HG02588 (cell line): ENCODE results near the gene KRT83.

ENCODE experiments used
- ATAC-seq: cut with Tn5 transposase; IDR thresholded peaks from one replicate; pipeline ENCODE4 v1.9.1; 2021; ENCODE audit warnings: mild to moderate bottlenecking, moderate library complexity; ENCODE audit not compliant: unreplicated experiment

KRT83 gene

DNA sequence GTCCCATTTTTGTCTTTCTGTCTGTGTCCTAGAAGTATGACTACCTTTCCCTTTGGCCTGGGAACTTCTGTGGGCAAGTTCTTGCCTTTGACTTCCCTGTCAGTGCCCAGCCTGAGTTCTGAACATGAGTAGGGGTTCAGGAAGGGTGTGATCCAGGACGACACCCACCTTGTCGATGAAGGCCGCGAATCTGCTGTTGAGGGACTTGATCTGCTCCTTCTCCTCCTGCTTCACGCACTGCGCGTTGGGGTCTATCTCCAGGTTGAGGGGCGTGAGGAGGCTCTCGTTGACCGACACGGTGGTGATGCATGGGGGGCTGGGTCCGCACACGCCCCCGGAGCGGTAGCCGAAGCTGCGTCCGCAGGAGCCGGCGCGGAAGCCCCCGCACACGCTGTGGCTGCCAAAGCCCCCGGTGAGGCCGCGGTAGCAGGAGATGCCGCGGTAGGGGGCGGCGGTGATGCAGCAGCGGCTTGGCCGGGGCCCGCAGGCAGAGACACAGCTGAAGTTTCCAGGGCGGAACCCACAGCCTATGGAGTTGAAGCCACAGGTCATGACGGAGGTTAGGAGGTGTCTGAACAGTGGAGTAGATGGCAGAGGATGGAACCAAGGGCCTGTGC, at the start of gene KRT83:
Gene KRT83, minus strand, starts transcription at position 615 of the 617 bp plus-strand sequence. Its CDS starts 63 bp downstream, at position 552.
- no peak for ATAC-seq

DNA sequence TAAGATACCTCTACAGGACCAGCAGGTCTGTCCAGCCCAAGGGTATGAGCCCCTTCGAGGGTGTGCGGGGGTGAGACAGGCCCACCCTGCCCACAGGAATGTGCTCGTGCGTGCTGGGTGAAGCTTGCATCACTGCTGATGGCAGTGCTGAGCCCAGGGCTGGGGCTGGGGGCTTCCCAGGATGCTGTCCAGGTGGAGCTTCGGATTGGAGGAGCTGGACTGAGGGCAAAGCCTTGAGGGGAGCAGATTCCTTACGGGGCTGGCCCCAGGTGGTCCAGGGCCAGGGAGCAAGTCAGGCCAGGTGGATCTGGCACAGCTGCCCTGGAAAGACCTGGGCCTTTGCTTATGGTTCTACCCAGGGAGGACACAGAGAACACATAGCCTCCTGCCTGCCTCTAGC, 48.6 kb upstream of the KRT83 start:
- ATAC-seq, result no peak

DNA sequence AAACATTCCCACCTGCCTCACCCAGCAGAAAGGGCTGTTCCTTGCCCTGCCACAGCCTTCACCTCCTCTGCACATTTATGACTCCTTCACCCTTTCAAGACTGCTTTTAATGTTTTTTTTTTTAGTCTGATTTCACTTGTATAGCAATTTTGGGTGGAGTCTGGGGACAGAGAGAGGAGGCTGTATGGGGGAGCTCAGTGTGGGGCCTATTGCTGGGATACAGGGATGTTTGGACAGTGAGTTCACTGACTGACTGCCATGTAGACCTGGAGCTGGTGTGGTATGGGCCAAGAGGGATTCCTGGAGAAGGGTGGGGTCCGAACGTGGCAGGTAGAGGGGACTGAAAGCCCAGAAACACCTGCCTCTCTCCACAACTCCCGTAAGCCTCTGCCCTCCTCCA, 48.0 kb upstream of the KRT83 start:
- ATAC-seq, result no peak

DNA sequence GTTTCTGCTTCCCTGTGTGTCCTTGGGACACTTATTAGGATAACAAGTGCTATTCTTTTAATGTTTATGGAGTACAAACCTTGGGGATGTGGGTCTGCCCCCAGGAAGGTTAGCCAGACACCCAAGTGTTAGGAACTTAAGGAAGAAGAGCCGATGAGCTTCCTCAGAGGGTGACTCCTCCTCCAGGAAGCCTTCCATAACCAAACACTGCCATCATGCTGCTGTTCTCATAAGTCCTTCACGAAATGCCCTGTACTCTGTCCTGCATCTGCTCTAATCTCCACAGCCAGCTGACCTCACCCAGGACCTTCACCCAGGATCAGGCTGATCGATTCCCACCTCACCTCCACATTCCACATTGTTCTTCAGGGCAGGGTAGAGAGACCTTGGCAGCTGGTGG, 47.3 kb upstream of the KRT83 start:
- no peak for ATAC-seq

DNA sequence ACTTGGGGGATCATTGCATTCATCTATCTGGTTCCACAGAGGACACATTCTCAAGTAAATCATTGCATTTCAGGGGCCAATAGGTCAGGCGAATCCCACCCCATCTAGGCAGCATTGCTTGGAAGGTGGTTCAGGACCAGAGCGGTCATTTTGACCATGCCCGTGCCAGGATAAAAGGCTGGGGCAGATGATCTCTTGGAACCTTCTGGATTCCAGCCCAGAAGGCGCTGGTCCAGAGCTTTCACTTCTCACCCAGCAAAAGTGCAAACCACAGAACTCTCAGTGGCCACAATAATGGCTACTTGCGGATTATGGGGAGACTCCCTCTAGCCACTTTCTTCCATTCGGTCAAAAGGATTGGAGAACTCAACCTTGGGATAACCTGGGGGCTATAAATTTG, 46.7 kb upstream of the KRT83 start:
- no peak for ATAC-seq

DNA sequence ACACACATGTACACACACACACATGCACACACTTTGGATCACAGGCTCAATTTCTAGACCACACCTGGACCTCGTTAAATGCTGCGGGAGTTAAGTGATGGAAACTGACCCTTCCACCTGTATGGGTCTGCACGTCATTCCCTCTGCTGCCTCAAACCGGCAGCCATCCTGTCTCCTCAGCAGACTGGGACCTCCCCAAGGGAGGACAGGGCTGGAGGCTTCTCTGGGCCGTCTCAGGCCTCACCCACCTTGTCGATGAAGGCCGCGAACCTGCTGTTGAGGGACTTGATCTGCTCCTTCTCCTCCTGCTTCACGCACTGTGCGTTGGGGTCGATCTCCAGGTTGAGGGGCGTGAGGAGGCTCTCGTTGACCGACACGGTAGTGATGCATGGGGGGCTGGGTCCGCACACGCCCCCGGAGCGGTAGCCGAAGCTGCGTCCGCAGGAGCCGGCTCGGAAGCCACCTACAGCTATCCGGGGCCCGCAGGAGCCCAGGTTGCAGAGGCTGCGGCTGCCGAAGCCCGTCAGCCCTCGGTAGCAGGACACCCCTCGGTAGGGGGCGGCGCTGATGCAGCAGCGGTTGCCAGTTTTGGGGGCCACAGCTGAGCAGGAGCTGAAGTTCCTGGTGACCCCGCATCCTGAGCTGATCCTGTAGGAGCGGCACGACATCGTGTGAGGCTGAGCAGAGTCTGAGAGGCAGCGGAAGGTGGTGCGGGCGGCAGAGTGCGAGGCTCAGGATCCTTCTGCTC, 45.7 kb upstream of the KRT83 start, which contains the start of gene KRT85:
Gene KRT85, minus strand, starts transcription at position 744 of the 748 bp plus-strand sequence. Its CDS starts 76 bp downstream, at position 668.
- no peak for ATAC-seq

DNA sequence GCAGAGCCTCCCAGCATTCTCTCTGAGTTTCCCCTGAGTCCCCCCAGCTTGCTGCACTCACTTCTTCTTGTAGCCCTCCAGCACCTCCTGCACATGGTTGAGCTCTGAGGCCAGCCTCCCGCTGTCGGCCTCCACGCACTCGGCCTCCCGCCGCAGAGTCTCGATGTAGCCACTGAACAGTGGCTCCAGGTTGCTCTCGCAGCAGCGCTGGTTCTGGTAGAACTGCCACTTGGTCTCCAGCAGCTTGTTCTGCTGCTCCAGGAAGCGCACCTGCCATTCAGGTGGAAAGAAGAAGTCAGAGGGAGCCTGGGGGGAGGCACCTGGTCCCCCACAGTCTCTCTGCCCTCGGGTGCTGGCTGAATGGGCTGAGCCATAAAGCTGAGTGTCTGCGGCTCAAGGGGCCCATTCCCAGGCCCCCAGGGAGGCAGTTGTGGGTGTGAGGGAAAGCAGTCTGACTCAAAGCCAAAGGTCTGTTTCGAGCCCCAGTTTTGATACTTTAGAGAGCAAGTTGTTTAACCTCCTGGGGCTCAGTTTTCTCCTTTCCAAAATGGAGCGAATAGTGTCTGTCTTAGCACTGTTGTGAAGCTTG, 43.8 kb upstream of the KRT83 start:
- no peak for ATAC-seq

DNA sequence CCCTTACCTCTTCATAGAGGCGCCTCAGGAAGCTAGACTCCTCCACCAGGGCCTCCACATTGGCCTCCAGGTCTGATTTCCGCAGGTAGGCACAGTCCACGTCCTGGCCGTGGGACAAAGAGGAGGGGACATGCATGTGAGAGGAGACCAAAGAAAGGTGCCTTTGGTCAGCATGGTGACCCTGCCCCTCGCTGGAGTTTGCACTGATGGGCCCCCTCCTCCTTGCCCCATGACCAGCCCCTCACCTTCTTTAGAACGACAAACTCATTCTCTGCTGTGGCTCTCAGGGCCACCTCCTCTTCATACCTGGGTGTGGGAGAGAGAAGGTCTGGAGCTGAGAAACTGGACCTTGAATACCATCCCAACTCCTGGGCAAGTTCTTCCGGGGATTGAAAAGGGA, 42.9 kb upstream of the KRT83 start:
- no peak for ATAC-seq

DNA sequence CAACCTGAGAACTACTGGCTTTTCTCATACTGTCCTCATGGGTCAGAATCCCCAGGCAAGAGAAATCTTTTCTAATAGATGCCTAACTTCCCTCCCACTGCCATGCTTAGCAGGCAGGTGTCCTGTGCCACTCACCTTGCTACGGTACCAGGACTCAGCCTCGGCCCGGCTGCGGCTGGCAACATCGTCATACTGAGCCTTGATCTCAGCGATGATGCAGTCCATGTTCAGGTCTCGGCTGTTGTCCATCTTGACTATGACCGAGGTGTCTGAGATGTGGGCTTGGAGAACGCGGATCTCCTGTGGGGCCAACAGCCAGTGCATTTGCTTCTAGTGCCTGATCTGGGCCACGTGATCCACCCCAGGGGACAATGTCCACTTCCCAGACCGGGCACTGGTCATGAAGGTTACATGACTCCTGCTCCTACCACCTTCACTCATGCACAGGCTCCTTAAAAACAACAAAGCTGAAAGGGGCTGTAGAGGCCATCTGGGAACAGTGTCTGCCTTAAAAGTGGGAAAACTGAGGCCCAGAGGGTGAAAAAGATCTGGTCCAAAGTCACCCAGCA, 42.0 kb upstream of the KRT83 start:
- ATAC-seq, result no peak

DNA sequence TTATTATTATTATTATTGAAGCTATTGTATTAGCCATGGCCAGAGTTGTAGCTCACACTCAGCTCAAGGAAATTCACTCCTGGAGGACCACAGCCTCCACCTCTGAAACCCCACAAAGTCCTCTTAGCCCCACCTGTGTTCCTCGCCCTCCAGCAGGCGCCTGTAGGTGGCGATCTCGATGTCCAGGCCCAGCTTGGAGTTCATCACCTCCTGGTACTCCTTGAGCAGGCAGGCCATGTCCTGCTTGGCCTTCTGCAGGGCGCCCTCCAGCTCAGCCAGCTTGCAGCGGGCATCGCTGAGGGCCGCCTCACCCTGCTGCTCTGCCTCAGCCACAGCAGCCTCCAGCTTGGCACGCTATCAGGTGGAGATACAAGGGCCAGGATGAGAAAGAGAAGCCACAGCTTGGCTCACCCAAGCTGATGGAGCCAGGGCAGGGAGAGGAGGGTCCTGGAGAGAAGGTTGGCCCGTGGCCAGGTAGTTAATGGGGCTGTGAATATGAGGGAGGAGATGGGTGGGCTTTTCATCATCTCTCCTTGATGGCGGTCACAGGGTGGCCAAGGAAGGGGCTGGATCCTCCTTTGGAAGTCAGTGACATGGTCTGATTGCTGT, 41.0 kb upstream of the KRT83 start:
- no peak for ATAC-seq

DNA sequence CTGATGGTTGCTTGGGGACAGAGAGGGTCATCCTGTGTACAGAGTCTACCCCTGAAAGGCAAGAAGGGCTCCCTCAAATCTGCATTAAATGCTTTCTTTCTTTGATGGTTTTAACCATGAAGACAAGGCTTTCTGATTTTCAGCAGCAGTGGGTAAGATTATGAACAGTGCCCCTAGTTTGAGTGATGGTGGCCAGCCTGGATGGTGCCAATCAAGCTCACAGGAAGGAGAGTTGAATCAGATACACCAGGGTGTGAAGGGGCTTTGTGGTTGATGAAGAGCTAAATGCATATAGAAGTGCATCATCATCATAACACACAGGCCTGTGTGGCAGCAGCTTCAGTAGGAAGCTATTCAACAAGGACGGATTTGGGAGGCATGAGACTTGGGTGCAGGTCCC, 40.4 kb upstream of the KRT83 start:
- no peak for ATAC-seq

DNA sequence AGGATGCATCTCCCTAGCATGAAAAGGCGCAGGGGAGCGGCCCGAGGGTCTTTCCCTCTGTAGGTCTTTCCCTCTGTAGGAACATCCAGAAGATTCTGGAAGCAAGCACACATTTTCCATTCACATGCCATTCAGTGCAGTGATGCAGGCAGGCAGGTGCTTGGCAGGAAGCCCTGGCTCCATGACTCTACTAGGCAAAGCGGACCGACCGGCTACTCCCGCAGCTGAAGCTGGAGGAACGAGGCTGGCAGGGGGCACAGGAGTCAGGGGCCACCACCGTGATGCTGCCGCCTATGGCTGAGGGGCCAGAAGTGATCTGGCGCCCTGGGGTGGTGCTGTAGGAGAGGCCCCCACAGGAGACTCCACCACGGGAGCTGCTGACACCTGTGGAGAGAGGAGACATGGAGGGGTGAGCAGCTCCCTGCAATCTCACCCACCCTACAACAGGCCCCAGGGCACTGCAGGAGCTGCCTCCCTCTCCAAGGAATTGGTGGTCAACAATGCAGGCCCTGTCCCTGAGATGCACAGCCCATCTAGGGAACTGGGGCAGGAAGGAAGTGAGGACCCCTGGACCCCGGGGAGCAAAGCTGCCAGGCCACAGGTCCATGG, 39.6 kb upstream of the KRT83 start:
- ATAC-seq, result no peak

DNA sequence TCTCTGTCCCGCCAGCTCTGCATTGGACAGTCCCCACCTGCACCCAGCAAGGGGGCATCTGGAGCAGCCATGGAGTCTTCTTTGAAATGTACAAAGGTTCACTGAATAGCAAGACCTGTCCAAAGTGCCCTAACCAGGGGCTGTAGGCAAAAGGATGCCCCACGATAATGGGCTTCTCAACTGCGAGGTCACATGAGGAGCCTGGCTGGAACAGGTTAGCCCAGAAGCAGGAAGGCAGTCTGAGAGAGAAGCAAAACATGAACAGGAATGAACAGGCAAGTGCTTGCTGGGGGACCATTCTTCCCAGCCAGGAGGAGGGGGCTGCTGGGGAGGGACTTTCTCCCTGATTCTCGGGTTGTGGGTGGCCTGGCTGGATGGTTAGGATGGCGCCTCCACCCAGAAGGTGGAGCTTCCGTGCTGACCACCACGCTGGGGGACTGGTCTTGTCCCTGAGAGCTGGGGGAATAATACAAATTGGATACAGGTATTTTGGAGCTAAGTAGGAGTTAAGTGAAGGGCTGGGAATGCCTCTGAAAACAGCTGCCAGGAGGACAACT, 39.0 kb upstream of the KRT83 start:
- ATAC-seq, result no peak

DNA sequence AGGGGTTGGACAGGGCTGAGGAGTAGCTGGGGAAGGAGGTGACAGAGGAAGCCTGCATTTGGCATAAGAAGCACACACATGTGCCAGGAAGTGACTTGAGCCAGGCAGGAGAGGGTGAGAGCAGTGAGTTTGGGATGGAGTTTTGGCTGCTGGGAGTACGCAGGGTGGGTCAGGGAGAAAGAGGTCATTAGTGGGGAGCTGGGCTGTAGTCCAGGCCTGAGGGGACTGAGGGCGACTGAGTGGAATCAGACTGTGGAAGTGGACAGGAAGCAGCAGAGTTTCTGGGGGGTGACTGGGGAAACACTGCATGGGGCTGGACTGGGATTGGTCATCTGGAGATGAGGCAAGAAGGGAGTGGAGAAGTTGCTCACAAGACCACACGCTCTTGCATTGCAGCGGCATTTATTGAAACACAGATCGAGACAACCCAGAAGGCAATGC, 38.4 kb upstream of the KRT83 start:
- ATAC-seq, result no peak

DNA sequence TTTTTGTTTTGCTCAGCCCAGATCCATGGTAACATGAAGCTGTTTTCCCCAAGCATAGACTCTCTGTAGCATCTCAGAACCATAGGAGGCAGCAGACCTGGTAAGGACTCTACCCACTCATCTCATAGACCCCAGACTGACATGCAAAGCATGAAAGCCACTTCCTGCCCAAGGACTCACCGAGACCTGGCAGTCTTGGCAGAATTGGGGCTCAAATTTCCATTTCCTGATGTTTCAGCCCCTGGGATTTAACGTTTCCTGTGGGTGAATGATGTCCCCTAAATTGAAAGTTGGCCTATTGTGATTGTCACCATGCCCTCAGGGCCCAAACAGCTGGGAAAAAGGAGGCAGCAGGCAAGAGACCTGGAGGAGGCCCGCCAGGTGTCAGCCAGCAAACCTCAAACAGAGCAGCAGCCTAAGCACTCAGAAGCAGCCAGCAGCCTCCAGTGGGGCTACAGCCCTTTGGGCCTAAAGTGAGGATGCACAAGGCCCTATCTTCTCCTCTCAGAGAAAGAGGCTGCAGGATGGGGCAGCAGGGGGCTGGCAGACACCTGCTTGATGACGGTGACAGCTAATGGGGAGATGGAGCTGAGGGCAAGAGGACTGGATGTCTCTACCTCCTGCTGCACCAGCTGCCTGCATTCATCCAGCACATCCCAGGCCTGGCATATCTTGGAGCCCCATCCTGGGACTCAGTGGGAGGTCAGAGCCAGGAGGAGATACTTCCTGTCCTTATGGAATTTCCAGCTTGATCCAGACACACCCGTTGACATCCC, 37.6 kb upstream of the KRT83 start:
- ATAC-seq, result peak; percentile 89

DNA sequence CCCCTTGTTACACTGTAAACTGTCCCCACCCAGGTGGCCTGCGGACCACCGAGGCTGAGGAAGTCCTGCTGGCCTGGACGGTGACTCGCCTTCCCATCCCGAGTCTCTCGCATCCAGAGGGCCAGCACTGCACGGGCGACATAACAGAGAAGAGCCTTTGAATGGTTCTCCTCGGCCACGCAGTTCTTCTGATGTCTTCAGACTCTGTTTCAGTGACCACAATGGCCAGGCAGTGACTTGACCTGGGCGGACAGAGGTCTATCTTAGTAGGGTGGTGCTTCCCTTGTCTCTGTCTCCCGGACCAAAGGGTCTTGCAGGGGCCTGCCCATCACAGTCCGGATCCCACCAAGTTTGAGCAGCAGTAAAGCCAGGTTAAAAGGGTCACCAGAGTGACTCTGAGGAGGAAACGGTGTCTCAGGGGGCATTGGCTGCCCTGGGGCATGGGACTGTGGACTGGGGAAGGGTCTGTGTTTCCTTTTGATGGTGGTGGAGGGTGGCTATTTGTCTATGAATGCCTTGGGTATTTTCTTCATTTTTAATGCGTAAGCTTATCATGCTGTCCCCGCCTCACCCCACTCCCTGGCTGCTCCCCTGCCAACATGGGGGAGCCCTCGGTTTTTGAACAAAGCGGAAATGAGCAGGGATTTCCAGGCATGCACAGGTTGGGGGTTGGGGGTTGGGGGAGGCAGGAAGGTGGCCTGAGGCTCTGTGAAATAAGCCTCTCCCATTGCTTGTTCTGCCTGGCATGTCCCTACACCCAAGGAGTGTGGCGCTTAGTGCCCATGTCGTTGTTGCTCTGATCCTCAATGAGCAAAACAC, 35.8 kb upstream of the KRT83 start:
- ATAC-seq, result no peak

DNA sequence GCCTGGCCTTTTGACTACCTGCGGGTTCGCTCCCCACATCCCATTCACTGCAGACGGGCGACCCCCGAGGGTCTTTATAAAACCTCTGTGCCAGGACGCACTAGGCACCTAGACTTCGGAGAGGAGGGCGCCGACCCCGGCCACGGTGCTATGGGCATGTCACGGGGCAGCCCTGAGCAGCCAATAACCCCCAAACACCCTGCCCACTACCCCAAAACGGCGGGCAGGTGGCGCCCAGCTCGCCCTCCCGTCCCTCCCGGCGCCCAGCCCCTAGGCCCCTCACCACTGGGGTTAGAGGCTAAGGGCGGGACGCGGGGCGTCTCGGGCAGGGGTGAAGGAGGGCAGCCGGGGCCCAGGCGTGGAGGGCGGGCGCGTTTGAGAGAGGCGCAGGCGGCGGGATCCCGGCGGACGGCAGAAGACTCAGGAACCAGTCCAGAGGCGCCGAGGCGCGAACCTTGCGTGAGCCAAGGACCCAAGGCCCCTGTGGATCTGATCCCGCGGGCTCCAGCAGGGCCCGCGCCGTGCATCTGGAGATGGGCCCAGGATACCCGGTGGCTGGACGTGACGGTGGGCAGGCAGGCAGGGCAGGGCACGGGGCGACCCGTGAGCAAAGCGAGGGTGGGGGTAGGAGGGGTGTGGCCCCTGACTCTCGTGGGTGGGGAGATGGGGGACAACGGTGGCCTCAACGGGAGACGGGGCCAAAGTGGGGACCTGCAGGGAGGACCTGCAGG, 35.0 kb upstream of the KRT83 start:
- no peak for ATAC-seq

DNA sequence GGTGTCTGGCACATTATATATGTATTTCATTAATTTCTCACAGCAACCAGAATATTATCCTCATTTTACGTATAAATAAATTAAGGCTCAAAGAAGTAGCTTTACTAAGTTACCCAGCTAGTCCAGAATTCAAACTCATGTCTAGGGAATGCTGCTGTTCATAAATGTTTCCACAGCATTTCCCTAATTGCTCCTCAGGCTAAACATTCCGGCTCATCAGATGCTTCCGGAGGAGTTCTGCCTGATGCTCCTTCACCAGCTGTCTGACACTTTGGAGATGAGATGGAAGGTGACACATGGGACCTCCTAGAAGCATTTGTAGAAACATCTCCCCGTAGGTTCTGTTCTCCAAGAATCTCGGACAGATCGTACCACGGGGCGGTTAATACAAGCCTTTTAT, 34.0 kb upstream of the KRT83 start:
- ATAC-seq, result no peak
